CD4-positive, alpha-beta T cell treated with Interferon alpha-2 for 1 hour (primary cell): ENCODE data around the gene DNAJC12.

ENCODE experiments used
- DNase-seq, 2 donors: peaks; one replicate each; pipeline ENCODE4 v3.0.0-alpha.2; 2020 to 2022

DNAJC12 gene

GRCh38 chr10:67760272-67760671, 77.7 kb downstream of the DNAJC12 start:
- no peak for DNase-seq
